ENCODE measurements around the gene HECTD3.

DNA sequence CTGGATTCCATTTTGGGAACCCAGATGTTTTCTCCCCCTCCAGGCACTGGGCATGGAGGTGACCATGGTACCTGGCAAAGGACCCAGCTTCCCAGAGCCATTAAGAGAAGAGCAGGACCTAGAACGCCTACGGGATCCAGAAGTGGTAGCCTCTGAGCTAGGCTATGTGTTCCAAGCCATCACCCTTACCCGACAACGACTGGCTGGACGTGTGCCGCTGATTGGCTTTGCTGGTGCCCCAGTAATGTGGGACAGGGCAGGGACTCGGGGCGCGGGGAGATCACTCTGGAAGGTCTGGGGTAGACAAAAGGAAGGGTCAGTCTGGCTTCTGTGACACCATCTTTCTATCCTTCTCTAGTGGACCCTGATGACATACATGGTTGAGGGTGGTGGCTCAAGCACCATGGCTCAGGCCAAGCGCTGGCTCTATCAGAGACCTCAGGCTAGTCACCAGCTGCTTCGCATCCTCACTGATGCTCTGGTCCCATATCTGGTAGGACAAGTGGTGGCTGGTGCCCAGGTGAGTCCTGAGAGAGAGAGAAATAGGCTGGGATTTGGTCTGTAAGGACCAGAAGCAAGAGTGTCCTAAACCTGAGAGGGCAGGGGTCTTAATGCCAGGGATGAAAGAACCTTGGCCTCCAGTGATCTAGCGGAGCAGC is 2.6 kb upstream of the HECTD3 start:
- TF ChIP-seq PAX5 (IDR thresholded peaks at IDR 0.05; ENCODE audit: insufficient read depth, low read length, severe bottlenecking): no peak
- no peak for TF ChIP-seq POLR2AphosphoS5 (IDR thresholded peaks at IDR 0.05; ENCODE audit: low read depth, low read length)
- TF ChIP-seq POLR2A (IDR thresholded peaks at IDR 0.05; ENCODE audit: low read depth, low read length): no peak
- TF ChIP-seq TAF1 (IDR thresholded peaks at IDR 0.05; ENCODE audit: low read depth, low read length): no peak
- no peak for TF ChIP-seq SPI1 (IDR thresholded peaks at IDR 0.05; ENCODE audit: low read depth, low read length)
